HepG2 (cell line): Measurements from ENCODE around the gene UGT1A7. TPM values are rescaled to one million over a fixed set of nuclear protein-coding genes. Genes with fewer than 3 reads are reported as not detected.
"Not testable (repeated sequence)": the region's sequence is repeated elsewhere in the genome, so short reads cannot be mapped to it uniquely, and the experiment has no call there.

Experiments used
- CBX1 ChIP-seq: IDR thresholded peaks from one replicate; pipeline ENCODE4 v1.6.1; 2016; ENCODE audit warnings: antibody characterized with exemption, low read depth
- FOXK1 ChIP-seq: sonication (generic); formaldehyde crosslinking; IDR thresholded peaks from 2 replicates; pipeline ENCODE4 v1.4.0; 2020; ENCODE audit warnings: low read depth, missing genetic modification reagents, borderline replicate concordance
- FOXO1 ChIP-seq: sonication (generic); formaldehyde crosslinking; IDR thresholded peaks from 2 replicates; pipeline ENCODE4 v1.4.0; 2020; ENCODE audit warnings: missing genetic modification reagents
- HNF4A ChIP-seq: sonication (generic); formaldehyde crosslinking; IDR thresholded peaks from 2 replicates; pipeline ENCODE4 v1.4.0; 2020; ENCODE audit warnings: missing genetic modification reagents
- PHF21A ChIP-seq: sonication (generic); formaldehyde crosslinking; IDR thresholded peaks from 2 replicates; pipeline ENCODE4 v1.5.0; 2020; ENCODE audit warnings: mild to moderate bottlenecking, missing genetic modification reagents
- ZFP1 ChIP-seq: IDR thresholded peaks from 2 replicates; pipeline ENCODE4 v1.6.1; 2016
- ZNF607 ChIP-seq: sonication (generic); formaldehyde crosslinking; IDR thresholded peaks from 2 replicates; pipeline ENCODE4 v1.5.1; 2020; ENCODE audit warnings: missing genetic modification reagents, mild to moderate bottlenecking, borderline replicate concordance
- ZNF644 ChIP-seq: IDR thresholded peaks from 2 replicates; pipeline ENCODE4 v1.6.1; 2016; ENCODE audit warnings: low read depth
- polyA plus RNA-seq, 8 experiments: library from polyadenylated mRNA; depleted of rRNA in 3 of 8; stranded (reverse) in 7 of 8; unstranded in 1 of 8; fragments of >200 nt; fragmentation: Illumina TruSeq in 4 of 8; extraction: Trizol in 4 of 8; gene quantifications; 2 replicates each; pipeline versions ENCODE4 v1.2.1 to v1.2.3, GENCODE V29; 2011 to 2016; ENCODE audit warnings: low read depth in 4 of 8, missing spikeins in 1 of 8, mixed read lengths in 1 of 8; ENCODE audit not compliant: insufficient read depth in 1 of 8
- total RNA-seq, 5 experiments: library from RNA; depleted of rRNA; stranded (reverse); fragments of >200 nt; fragmentation: Illumina TruSeq; extraction: Trizol; gene quantifications; 2 replicates each; pipeline ENCODE4 v1.2.3, GENCODE V29; 2016; ENCODE audit warnings: low read depth in 1 of 5
- TF ChIP-seq, protein P1 (sequence below): sonication (generic); formaldehyde crosslinking; IDR thresholded peaks from 2 replicates; pipeline ENCODE4 v1.5.1; 2020; ENCODE audit warnings: missing genetic modification reagents, mild to moderate bottlenecking, borderline replicate concordance
- TF ChIP-seq, protein P2 (sequence below): sonication (generic); formaldehyde crosslinking; IDR thresholded peaks from 2 replicates; pipeline ENCODE4 v1.4.0; 2020; ENCODE audit warnings: missing genetic modification reagents
- TF ChIP-seq, protein P3 (sequence below): IDR thresholded peaks from 2 replicates; pipeline ENCODE4 v1.6.1; 2018; ENCODE audit warnings: missing genetic modification reagents, mild to moderate bottlenecking, missing compliant biosample characterization
- TF ChIP-seq, protein P4 (sequence below): sonication (generic); formaldehyde crosslinking; IDR thresholded peaks from 2 replicates; pipeline ENCODE4 v1.4.0; 2020; ENCODE audit warnings: missing genetic modification reagents, low read depth, mild to moderate bottlenecking, borderline replicate concordance
- TF ChIP-seq, protein P5 (sequence below), 2 experiments: sonication (generic) in 1 of 2; formaldehyde crosslinking in 1 of 2; IDR thresholded peaks; 2 replicates each; pipeline versions ENCODE4 v1.6.1 to v1.9.0; 2014 to 2022; ENCODE audit warnings: antibody characterized with exemption in 1 of 2, borderline replicate concordance in 1 of 2, inconsistent platforms in 1 of 2, low read depth in 1 of 2, missing genetic modification reagents in 1 of 2
- TF ChIP-seq, protein P6 (sequence below): IDR thresholded peaks from 2 replicates; pipeline ENCODE4 v1.6.1; 2016; ENCODE audit warnings: low read depth

UGT1A7 gene
- total and polyA plus RNA-seq, 2 of the 13 experiments (the other 11 are each of a cell fraction or from before 2014, with no cell fraction given) = not detected

DNA sequence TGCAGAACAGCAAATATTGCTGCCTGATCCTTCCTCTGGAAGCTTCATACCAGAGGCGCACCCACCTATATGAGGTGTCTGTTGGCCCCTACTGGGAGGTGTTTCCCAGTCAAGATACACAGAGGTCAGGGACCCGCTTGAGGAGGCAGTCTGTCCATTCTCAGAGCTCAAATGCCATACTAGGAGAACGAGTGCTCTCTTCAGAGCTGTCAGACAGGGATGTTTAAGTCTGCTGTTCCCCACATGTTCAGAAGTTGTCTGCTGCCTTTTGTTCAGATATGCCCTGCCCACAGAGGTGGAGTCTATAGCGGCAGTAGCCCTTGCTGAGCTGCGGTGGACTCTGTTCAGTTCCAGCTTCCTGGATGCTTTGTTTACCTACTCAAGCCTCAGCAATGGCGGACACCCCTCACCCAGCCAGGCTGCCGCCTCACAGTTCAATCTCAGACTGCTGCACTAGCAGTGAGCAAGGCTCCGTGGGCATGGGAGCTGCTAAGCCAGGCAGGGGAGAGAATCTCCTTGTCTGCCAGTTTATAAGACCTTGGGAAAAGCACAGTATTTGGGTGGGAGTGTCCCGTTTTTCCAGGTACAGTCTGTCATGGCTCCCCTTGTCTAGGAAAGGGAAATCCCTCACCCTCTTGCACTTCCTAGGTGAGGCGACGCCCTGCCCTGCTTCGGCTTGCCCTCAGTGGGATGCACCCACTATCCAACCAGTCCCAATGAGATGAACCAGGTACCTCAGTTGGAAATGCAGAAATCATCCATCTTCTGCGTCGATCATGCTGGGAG lies 55.4 kb downstream of the UGT1A7 start (continued):
- TF ChIP-seq, protein P1, sequence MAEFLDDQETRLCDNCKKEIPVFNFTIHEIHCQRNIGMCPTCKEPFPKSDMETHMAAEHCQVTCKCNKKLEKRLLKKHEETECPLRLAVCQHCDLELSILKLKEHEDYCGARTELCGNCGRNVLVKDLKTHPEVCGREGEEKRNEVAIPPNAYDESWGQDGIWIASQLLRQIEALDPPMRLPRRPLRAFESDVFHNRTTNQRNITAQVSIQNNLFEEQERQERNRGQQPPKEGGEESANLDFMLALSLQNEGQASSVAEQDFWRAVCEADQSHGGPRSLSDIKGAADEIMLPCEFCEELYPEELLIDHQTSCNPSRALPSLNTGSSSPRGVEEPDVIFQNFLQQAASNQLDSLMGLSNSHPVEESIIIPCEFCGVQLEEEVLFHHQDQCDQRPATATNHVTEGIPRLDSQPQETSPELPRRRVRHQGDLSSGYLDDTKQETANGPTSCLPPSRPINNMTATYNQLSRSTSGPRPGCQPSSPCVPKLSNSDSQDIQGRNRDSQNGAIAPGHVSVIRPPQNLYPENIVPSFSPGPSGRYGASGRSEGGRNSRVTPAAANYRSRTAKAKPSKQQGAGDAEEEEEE = peak; percentile 79; the same call in 1 of the 2 replicates
- TF ChIP-seq FOXO1 (CRISPR knock-in tag) (peak; percentile 19; the same call in 1 of the 2 replicates), CBX1 (peak; percentile 69), HNF4A (CRISPR knock-in tag) (peak; percentile 66; the same call in 1 of the 2 replicates), ZNF607 (peak; percentile 60; the same call in 1 of the 2 replicates), FOXK1 (CRISPR knock-in tag) (peak; percentile 72), ZNF644 (peak; percentile 81), PHF21A (CRISPR knock-in tag) (peak; percentile 14; the same call in 1 of the 2 replicates), ZFP1 (CRISPR knock-in tag) (peak; percentile 44; the same call in 1 of the 2 replicates)
- TF ChIP-seq, protein P2, sequence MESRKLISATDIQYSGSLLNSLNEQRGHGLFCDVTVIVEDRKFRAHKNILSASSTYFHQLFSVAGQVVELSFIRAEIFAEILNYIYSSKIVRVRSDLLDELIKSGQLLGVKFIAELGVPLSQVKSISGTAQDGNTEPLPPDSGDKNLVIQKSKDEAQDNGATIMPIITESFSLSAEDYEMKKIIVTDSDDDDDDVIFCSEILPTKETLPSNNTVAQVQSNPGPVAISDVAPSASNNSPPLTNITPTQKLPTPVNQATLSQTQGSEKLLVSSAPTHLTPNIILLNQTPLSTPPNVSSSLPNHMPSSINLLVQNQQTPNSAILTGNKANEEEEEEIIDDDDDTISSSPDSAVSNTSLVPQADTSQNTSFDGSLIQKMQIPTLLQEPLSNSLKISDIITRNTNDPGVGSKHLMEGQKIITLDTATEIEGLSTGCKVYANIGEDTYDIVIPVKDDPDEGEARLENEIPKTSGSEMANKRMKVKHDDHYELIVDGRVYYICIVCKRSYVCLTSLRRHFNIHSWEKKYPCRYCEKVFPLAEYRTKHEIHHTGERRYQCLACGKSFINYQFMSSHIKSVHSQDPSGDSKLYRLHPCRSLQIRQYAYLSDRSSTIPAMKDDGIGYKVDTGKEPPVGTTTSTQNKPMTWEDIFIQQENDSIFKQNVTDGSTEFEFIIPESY (CRISPR knock-in tag) = 0 out of 2 replicates have a peak, but pooled peaks have one; percentile 10
- TF ChIP-seq, protein P3, sequence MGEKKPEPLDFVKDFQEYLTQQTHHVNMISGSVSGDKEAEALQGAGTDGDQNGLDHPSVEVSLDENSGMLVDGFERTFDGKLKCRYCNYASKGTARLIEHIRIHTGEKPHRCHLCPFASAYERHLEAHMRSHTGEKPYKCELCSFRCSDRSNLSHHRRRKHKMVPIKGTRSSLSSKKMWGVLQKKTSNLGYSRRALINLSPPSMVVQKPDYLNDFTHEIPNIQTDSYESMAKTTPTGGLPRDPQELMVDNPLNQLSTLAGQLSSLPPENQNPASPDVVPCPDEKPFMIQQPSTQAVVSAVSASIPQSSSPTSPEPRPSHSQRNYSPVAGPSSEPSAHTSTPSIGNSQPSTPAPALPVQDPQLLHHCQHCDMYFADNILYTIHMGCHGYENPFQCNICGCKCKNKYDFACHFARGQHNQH (CRISPR knock-in tag) = peak; percentile 63
- TF ChIP-seq, protein P4, sequence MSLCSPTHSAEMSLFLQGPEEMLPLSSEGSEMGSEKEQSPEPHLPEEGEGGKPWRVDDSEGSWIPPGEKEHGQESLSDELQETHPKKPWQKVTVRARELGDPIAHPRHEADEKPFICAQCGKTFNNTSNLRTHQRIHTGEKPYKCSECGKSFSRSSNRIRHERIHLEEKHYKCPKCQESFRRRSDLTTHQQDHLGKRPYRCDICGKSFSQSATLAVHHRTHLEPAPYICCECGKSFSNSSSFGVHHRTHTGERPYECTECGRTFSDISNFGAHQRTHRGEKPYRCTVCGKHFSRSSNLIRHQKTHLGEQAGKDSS = peak; percentile 22; the same call in 1 of the 2 replicates
- TF ChIP-seq, protein P5, sequence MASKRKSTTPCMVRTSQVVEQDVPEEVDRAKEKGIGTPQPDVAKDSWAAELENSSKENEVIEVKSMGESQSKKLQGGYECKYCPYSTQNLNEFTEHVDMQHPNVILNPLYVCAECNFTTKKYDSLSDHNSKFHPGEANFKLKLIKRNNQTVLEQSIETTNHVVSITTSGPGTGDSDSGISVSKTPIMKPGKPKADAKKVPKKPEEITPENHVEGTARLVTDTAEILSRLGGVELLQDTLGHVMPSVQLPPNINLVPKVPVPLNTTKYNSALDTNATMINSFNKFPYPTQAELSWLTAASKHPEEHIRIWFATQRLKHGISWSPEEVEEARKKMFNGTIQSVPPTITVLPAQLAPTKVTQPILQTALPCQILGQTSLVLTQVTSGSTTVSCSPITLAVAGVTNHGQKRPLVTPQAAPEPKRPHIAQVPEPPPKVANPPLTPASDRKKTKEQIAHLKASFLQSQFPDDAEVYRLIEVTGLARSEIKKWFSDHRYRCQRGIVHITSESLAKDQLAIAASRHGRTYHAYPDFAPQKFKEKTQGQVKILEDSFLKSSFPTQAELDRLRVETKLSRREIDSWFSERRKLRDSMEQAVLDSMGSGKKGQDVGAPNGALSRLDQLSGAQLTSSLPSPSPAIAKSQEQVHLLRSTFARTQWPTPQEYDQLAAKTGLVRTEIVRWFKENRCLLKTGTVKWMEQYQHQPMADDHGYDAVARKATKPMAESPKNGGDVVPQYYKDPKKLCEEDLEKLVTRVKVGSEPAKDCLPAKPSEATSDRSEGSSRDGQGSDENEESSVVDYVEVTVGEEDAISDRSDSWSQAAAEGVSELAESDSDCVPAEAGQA (IDR thresholded peaks at IDR 0.05; ENCODE audit: low read depth) = peak; percentile 78
- TF ChIP-seq, protein P5 (CRISPR knock-in tag; IDR thresholded peaks at IDR 0.05; ENCODE audit: borderline replicate concordance) = not testable (repeated sequence)
- TF ChIP-seq, protein P6, sequence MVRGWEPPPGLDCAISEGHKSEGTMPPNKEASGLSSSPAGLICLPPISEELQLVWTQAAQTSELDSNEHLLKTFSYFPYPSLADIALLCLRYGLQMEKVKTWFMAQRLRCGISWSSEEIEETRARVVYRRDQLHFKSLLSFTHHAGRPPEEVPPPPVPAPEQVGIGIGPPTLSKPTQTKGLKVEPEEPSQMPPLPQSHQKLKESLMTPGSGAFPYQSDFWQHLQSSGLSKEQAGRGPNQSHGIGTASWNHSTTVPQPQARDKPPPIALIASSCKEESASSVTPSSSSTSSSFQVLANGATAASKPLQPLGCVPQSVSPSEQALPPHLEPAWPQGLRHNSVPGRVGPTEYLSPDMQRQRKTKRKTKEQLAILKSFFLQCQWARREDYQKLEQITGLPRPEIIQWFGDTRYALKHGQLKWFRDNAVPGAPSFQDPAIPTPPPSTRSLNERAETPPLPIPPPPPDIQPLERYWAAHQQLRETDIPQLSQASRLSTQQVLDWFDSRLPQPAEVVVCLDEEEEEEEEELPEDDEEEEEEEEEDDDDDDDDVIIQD (CRISPR knock-in tag) = 0 out of 2 replicates have a peak, but pooled peaks have one; percentile 58
